Muscle of leg (tissue), 11 donors: ENCODE results near the gene RYR1. TPM values are rescaled to one million over a fixed set of nuclear protein-coding genes. Genes with fewer than 3 reads are reported as not detected.
"Not testable (repeated sequence)": the region's sequence is repeated elsewhere in the genome, so short reads cannot be mapped to it uniquely, and the experiment has no call there.

ENCODE experiments used
- DNase-seq: peaks from one replicate; pipeline ENCODE4 v3.0.0; 2013
- H3K27ac ChIP-seq: one replicate; pipeline ENCODE4 v1.5.1; 2013; ENCODE audit warnings: mild to moderate bottlenecking, low read length, control low read depth
- H3K27me3 ChIP-seq: one replicate; pipeline ENCODE4 v1.6.1; 2013; ENCODE audit warnings: low read length; ENCODE audit not compliant: control insufficient read depth, insufficient read depth
- H3K36me3 ChIP-seq: one replicate; pipeline ENCODE4 v1.6.1; 2013; ENCODE audit warnings: low read length; ENCODE audit not compliant: control insufficient read depth, insufficient read depth
- H3K4me1 ChIP-seq: one replicate; pipeline ENCODE4 v1.6.1; 2013; ENCODE audit warnings: low read length; ENCODE audit not compliant: control insufficient read depth, insufficient read depth
- H3K4me3 ChIP-seq: one replicate; pipeline ENCODE4 v1.5.1; 2013; ENCODE audit warnings: low read length, control low read depth
- H3K9me3 ChIP-seq: replicated peaks from 2 replicates; pipeline ENCODE4 v1.6.1; 2013; ENCODE audit warnings: low read depth, low read length; ENCODE audit not compliant: control insufficient read depth
- WGBS: methylation state at CpG from one replicate; pipeline ENCODE4 v1.1.5; 2013; ENCODE audit warnings: missing lambda C conversion rate; ENCODE audit not compliant: insufficient coverage; 5-methylcytosine and 5-hydroxymethylcytosine counted together
- polyA plus RNA-seq, 8 donors: library from polyadenylated mRNA; unstranded; fragments of 120-200 nt; gene quantifications; one replicate each; pipeline versions ENCODE4 v1.2.1 to v1.2.3, GENCODE V29; 2013; ENCODE audit warnings: inconsistent platforms in 1 of 8, low replicate concordance in 1 of 8; ENCODE audit not compliant: insufficient read length in 8 of 8, insufficient read depth in 1 of 8
- total RNA-seq: library from RNA; stranded (reverse); fragments of 120-200 nt; gene quantifications from one replicate; pipeline ENCODE4 v1.2.4, GENCODE V29; 2013

Gene RYR1
- total and polyA plus RNA-seq, 9 donors, result 145 to 817 (median 491) TPM

DNA sequence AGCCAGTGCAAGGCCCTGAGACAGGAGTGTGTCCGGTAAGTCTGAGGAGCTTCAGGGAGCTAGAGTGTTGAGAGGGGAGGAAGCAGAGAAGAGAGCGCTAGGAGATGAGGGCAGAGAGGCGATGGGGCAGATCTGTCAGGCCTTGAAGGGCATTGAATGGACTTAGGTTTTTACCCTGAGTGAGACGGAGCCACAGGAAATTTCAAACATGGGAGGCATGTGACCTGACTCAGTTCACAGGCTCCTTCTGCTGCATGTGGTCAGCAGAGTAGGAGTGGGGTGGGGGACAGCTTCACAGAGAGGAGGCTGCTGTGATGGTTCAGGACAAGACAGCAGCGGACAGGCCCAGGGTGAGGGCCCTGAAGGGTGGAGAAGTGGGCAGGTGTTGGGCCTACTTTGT is 33.1 kb upstream of the RYR1 start:
- peaks cover 41% of the 10 kb centered on the region for H3K27me3 ChIP-seq

DNA sequence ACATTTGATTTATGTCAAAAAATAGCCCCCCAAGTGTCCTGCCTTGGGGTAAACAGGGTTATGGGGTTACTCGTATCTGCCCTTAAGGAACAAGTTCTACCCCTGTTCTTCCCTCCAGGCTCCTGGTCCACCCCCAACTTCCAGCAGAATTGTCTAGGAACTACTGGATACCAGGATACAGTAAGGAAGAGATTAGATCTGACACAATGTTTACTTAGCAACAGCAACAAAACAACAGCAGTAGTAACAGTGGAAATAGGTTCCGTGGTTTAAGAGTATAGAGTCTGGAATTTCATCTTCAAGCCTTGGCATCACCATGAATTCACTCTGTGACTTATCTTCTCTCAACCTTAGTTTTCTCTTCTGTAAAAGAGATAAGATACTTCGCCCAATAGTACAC is 32.3 kb upstream of the RYR1 start:
- H3K27me3 ChIP-seq, result peaks cover 37% of the 10 kb centered on the region
- WGBS, result no CpG with 5 or more reads among the region's 3 CpGs

More for the DNA sequence above, 33.1 kb upstream of the RYR1 start:
- H3K9me3 ChIP-seq, result no peaks in the 10 kb centered on the region
- H3K4me3 ChIP-seq, result no peak overlapping the region
- DNase-seq, result no peak
- peaks cover 9% of the 10 kb centered on the region for H3K36me3 ChIP-seq
- H3K4me1 ChIP-seq, result peaks cover 8% of the 10 kb centered on the region
- 62% methylated on average over 5 of the region's 5 CpGs for WGBS
- no peak overlapping the region for H3K27ac ChIP-seq

DNA sequence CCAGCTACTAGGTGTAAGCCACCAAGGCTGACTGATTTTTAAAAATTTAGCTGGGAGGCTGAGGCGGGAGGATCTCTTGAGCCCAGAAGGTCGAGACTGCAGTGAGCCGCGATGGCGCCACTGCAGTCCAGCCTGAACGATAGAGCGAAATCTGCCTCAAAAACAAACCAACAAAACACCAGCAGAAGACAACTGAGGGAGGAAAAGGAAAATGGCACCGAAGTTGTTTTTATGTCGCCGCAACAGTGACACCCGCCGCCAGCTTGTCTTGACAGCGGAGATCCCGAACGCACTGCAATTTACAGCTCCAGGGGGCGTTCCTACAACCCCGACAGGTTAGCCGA is 30.9 kb upstream of the RYR1 start:
- no peak for DNase-seq
- H3K27me3 ChIP-seq, result peaks cover 23% of the 10 kb centered on the region
- peak overlapping the region; percentile 30 for H3K4me3 ChIP-seq
- H3K4me1 ChIP-seq, result peaks cover 8% of the 10 kb centered on the region
- no peak overlapping the region for H3K27ac ChIP-seq
- WGBS, result 0% methylated on average over 11 of the region's 18 CpGs
- peaks cover 17% of the 10 kb centered on the region for H3K36me3 ChIP-seq
- H3K9me3 ChIP-seq, result no peaks in the 10 kb centered on the region

More for the DNA sequence above, 32.3 kb upstream of the RYR1 start:
- H3K27ac ChIP-seq, result no peak overlapping the region
- H3K36me3 ChIP-seq, result peaks cover 14% of the 10 kb centered on the region
- peaks cover 8% of the 10 kb centered on the region for H3K4me1 ChIP-seq
- H3K4me3 ChIP-seq, result no peak overlapping the region
- DNase-seq, result no peak
- no peaks in the 10 kb centered on the region for H3K9me3 ChIP-seq

DNA sequence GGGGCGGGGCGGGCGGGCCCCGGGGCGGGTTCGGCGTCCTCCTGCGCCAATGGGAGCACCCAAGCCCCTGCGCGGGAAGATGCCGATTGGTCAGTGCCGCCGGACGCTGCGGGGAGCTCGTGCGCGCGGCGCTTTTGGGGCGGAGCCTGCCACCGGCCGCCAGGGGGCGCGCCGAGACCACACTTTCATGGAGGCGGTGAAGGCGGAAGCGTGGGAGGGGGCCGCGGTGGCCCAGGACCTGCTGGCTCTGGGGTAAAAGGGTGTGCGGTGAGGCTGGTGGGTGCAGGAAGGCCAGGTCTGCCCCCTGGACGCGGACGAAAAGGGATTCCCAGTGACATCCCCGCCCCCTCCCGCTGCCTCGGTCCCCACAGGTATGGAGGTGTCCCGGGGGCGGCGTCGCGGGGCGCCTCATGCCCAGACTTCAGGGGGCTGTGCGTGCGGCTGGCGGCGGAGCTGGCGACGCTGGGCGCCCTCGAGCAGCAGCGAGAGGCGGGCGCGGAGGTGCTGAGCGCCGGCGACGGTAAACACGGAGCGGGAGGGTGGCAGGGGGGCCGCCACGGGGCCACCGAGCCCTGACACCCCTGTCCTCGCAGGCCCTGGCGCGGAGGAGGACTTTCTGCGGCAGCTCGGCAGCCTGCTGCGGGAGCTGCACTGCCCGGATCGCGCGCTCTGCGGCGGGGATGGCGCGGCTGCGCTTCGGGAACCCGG is 30.4 kb upstream of the RYR1 start, which contains the start of gene FAM98C:
TSS of gene FAM98C (plus strand) at position 127 of the 708 bp plus-strand sequence. CDS start at position 188, 61 bp downstream.
- peaks cover 8% of the 10 kb centered on the region for H3K4me1 ChIP-seq
- H3K36me3 ChIP-seq, result peaks cover 17% of the 10 kb centered on the region
- H3K9me3 ChIP-seq, result no peaks in the 10 kb centered on the region
- peak within 1 kb of the TSS; percentile 40 for H3K27ac ChIP-seq
- H3K27me3 ChIP-seq, result peaks cover 18% of the 10 kb centered on the region
- peak within 1 kb of the TSS; percentile 83 for H3K4me3 ChIP-seq
- under 1% methylated on average over 82 of the region's 82 CpGs for WGBS
- peak; percentile 99 for DNase-seq

- H3K4me3 ChIP-seq, result no peak overlapping the region
- peaks cover 9% of the 10 kb centered on the region for H3K4me1 ChIP-seq
- H3K27ac ChIP-seq, result no peak overlapping the region
- no peak for DNase-seq
- H3K9me3 ChIP-seq, result no peaks in the 10 kb centered on the region
- H3K36me3 ChIP-seq, result peaks cover 22% of the 10 kb centered on the region
- WGBS, result 100% methylated on average over 2 of the region's 6 CpGs
- peaks cover 3% of the 10 kb centered on the region for H3K27me3 ChIP-seq
Observed at GRCh38 chr19:38404858-38405257, 28.6 kb upstream of the RYR1 start.

GRCh38 chr19:38405276-38405675 is 28.2 kb upstream of the RYR1 start:
- Histone ChIP-seq H3K36me3 (peaks cover 22% of the 10 kb centered on the region), H3K27me3 (no peaks in the 10 kb centered on the region), H3K9me3 (no peaks in the 10 kb centered on the region), H3K27ac (no peak overlapping the region), H3K4me3 (no peak overlapping the region), H3K4me1 (peaks cover 12% of the 10 kb centered on the region)
- DNase-seq, result no peak
- WGBS, result 88% methylated on average over 4 of the region's 8 CpGs

DNA sequence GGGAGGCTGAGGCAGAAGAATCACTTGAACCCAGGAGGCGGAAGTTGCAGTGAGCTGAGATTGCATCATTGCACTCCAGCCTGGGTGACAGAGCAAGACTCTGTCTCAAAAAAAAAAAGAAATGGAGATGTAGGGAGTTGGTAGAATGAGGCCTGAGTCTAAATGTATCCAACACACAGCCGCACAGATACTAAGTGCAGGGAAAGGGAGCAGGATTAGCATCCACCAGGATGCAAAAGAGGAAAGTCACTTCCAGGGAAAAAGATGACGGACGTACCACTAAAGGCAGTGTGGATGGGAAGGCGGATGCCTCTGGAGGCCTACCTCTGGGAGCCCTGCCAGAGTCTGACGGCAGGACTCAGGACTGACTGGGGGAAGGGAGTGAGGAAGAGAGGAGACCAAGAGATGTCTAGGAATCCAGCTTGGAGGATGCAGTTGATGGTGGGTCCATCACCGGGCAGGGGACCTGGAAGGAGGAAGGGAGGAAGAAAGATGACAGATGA is 23.8 kb upstream of the RYR1 start:
- no peaks in the 10 kb centered on the region for H3K27me3 ChIP-seq
- no peak overlapping the region for H3K4me3 ChIP-seq
- peaks cover 14% of the 10 kb centered on the region for H3K4me1 ChIP-seq
- peak; percentile 88 for DNase-seq
- H3K9me3 ChIP-seq, result no peaks in the 10 kb centered on the region
- peaks cover 20% of the 10 kb centered on the region for H3K36me3 ChIP-seq
- H3K27ac ChIP-seq, result no peak overlapping the region
- 30% methylated on average over 6 of the region's 7 CpGs for WGBS

DNA sequence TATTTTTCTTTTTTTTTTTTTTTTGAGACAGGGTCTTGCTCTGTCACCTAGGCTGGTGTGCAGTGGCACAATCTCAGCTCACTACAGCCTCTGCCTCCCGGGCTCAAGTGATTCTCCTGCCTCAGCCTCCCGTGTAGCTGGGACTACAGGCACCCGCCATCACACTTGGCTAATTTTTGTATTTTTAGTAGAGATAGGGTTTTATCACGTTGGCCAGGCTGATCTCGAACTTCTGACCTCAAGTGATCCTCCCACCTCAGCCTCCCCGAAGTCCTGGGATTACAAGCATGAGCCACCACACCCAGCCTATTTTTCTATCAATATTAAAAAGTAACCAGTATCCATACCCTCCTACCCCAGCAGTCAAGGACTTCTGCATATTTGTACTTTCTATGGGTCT is 23.1 kb upstream of the RYR1 start:
- not testable (repeated sequence) for H3K27ac ChIP-seq, H3K27me3 ChIP-seq, DNase-seq, H3K4me3 ChIP-seq, H3K9me3 ChIP-seq
- peaks cover 14% of the 10 kb centered on the region for H3K4me1 ChIP-seq
- peaks cover 13% of the 10 kb centered on the region for H3K36me3 ChIP-seq
- WGBS, result 86% methylated on average over 1 of the region's 6 CpGs

DNA sequence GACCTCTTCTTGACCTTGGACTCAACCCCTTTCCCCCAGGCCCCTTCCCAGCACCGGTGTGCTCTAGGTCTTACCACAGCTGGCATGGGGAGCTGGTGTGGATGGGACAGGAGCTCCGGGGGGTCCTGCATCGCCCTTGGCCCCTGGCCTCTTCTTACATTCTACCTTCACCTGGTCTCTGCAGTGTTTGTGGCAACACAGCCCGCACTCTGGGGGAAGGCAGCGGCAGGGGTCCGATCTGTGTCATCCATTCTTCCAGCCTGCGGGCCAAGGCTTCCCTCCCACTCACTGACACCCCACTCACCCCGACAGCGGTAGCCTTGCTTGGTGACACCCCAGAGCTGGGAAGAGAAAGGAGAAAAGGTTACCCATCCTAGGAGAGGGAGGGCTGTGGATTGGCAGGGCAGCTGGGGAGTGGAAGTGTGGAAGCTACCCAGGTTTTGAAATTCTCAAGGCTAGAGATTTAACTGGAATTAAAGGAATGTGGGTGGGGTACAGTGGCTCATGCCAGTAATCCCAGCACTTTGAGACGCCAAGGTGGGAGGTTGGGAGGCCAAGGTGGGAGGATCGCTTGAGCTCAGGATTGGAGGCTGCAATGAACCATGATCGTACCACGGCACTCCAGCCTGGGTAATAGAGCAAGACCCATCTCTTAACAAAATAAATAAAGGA is 22.3 kb upstream of the RYR1 start:
- WGBS, result 71% methylated on average over 4 of the region's 13 CpGs
- DNase-seq, result no peak
- Histone ChIP-seq H3K36me3 (peaks cover 8% of the 10 kb centered on the region), H3K4me3 (no peak overlapping the region), H3K27me3 (no peaks in the 10 kb centered on the region), H3K27ac (no peak overlapping the region), H3K9me3 (no peaks in the 10 kb centered on the region), H3K4me1 (peaks cover 14% of the 10 kb centered on the region)

DNA sequence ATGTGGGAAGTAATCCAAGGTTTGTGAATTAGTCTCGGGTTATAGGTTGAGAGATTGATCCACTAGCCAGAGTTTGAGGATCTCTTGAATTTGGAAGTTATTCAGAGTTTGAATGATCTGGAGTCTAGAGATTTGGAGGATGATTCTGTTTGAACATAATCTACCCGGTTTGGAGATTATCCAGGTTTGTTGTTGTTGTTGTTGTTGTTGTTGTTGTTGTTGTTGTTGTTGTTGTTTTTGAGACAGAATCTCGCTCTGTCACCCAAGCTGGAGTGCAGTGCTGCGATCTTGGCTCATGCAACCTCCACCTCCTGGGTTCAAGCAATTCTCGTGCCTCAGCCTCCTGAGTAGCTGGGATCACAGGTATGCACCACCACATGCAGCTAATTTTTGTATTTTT is 21.6 kb upstream of the RYR1 start:
- not testable (repeated sequence) for H3K36me3 ChIP-seq, H3K4me3 ChIP-seq, H3K9me3 ChIP-seq, H3K27ac ChIP-seq, DNase-seq, H3K27me3 ChIP-seq
- WGBS, result 100% methylated on average over 2 of the region's 5 CpGs
- peaks cover 14% of the 10 kb centered on the region for H3K4me1 ChIP-seq
